GM19372 (cell line): Measurements from ENCODE around the gene HSPD1.

Experiments
- ATAC-seq: cut with Tn5 transposase; IDR thresholded peaks from one replicate; pipeline ENCODE4 v1.9.1; 2021; ENCODE audit warnings: mild to moderate bottlenecking, low read depth, moderate library complexity; ENCODE audit not compliant: unreplicated experiment

Gene HSPD1

DNA sequence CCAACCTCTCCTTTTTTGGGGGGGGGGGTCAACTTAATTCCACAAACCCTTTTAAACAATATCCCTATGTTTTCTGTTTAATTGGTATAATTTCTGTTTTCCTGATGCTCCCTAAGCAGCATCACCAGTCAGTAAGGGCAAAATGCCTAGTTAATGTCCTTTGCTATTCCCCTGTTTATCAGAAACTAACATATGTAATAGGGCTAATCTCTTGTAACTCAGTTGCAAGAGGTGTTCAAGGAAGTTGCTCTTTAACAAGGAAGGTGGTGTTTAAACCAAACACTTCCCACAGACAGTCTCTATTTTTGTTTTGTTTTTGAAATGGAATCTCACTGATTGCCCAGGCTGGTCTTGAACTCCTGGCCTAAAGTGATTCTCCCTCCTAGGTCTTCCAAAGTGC lies 52.8 kb downstream of the HSPD1 start:
- ATAC-seq: no peak

DNA sequence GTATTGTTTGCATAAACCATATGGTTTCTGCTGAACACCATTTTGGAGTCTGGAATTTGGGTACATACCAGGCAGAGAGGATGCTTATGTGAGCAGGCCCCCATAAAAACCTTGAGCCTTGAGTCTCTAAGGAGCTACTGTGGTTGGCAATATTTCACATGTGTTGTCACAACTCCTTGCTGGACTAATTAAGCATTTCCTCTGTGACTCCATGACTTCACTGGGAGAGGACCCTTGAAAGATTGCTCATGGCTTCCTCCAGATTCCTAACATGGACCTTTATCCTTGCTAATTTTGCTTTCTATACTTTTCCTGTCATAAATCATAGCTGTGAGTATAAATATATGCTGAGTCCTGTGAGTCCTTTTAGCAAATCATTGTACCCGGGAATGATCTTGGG lies 53.9 kb downstream of the HSPD1 start:
- no peak for ATAC-seq

DNA sequence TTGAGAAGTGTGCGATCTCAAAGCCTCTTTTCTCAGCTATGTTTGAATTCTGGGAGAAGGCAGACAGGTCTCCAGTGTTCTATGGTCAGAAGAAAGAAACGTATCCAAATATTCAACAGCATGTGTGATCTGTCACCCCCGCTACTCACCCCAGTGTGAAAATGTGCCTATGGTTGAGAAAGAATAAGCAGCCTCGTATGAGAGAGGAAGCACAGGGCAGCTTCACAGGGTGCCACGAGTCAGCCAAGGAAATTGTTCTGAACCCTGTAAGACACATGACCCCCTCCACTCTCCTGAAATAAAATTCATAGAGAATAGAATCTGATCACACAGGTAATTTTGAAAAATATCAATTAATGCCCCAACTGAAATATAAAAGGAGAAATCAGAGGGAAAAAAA lies 56.8 kb downstream of the HSPD1 start:
- ATAC-seq: no peak

DNA sequence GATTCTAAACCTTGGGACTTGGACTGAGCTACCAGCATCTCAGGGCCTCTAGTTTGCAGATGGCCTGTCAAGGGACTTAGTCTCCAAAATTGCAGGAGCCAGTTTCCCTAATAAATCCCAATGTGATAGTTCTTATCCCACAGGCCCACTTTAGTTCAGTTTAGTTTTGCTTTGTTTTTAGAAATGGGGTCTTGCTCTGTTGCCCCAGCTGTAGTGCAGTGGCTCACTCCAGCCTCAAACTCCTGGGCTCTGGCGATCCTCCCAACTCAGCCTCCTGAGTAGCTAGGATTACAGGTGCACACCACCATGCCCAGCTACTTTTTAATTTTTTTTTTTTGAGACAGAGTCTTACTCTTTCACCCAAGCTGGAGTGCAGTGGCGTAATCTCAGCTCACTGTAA lies 62.3 kb downstream of the HSPD1 start:
- ATAC-seq: no peak
